Colonic mucosa (tissue), 4 donors: Measurements from ENCODE around the gene RICTOR. TPM values are rescaled to one million over a fixed set of nuclear protein-coding genes. Genes with fewer than 3 reads are reported as not detected.

Experiments used
- DNase-seq: peaks from one replicate; pipeline ENCODE4 v3.0.0-alpha.2; 2020
- H3K27ac ChIP-seq: fragments of 200-600 bp; one replicate; pipeline ENCODE4 v1.8.0; 2021
- H3K27me3 ChIP-seq: fragments of 200-600 bp; one replicate; pipeline ENCODE4 v1.8.0; 2021
- H3K36me3 ChIP-seq: fragments of 200-600 bp; one replicate; pipeline ENCODE4 v1.8.0; 2021
- H3K4me1 ChIP-seq: fragments of 200-600 bp; one replicate; pipeline ENCODE4 v1.8.0; 2021; ENCODE audit warnings: mild to moderate bottlenecking
- H3K4me3 ChIP-seq: fragments of 200-600 bp; one replicate; pipeline ENCODE4 v1.8.0; 2021
- H3K9ac ChIP-seq, 2 donors: one replicate each; pipeline ENCODE4 v1.7.0; 2013; ENCODE audit warnings: control low read depth in 2 of 2, low read depth in 2 of 2, low read length in 2 of 2
- H3K9me3 ChIP-seq: fragments of 200-600 bp; one replicate; pipeline ENCODE4 v1.8.0; 2021
- intact Hi-C: fragments of 100-400 bp; cut with DNase I; formaldehyde crosslinking; loops from one replicate; pipeline ENCODE4 v1.14.1; 2022
- total RNA-seq, 2 donors: library from RNA; stranded (reverse); fragmentation: NEBNext Ultra II Directional in 1 of 2; extraction: Animal tissue kit (Norgen Biotek cat#: 25700) in 1 of 2; gene quantifications; one replicate each; pipeline ENCODE4 v1.2.1, GENCODE V29; 2021
- TF ChIP-seq, protein P1 (sequence below): fragments of 200-600 bp; IDR thresholded peaks from one replicate; pipeline ENCODE4 v1.8.0; 2022; ENCODE audit warnings: antibody characterized with exemption, mild to moderate bottlenecking
- donor health status: healthy.
- donor health status: DM: no; HTN: no; CAD: no.
- donor health status: DM: no; HTN: no; CAD: no.

The RICTOR gene
- total RNA-seq, 2 donors from 2014 or later, result 15.1 to 32.9 TPM

DNA sequence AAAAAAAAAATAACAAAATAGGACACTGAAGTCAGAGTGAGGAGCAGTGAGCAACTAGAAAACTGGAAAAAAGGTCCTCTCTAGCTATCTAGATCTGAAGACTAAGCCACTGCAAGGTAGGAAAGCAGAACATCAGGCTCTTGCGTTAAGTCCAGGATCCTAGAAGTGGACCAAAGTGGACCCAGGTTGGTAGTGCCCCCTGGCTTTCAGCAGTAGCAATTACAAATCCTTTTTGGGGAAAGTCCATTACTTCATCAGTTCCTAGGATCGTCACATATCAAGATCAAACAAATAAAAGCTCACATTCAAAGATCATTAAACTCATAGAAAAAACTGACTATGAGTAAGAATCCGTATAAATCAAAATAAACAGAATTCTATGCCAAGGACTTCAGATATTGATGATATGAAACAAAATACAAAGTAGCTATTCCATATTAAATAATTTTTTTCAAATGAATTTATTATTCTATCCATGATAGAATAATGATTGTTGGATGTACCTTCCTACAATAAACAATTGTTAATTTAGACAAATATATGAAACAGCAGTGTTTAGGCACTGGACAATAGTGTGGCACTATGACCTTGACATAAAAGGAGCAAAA is 6.5 kb upstream of the RICTOR start:
- peak; percentile 41 for DNase-seq
- Histone ChIP-seq H3K9me3 (no peaks in the 10 kb centered on the region), H3K4me1 (no peaks in the 10 kb centered on the region), H3K4me3 (no peak overlapping the region), H3K36me3 (no peaks in the 10 kb centered on the region), H3K9ac (no peak overlapping the region), H3K27ac (no peak overlapping the region), H3K27me3 (no peaks in the 10 kb centered on the region)
- TF ChIP-seq, protein P1, sequence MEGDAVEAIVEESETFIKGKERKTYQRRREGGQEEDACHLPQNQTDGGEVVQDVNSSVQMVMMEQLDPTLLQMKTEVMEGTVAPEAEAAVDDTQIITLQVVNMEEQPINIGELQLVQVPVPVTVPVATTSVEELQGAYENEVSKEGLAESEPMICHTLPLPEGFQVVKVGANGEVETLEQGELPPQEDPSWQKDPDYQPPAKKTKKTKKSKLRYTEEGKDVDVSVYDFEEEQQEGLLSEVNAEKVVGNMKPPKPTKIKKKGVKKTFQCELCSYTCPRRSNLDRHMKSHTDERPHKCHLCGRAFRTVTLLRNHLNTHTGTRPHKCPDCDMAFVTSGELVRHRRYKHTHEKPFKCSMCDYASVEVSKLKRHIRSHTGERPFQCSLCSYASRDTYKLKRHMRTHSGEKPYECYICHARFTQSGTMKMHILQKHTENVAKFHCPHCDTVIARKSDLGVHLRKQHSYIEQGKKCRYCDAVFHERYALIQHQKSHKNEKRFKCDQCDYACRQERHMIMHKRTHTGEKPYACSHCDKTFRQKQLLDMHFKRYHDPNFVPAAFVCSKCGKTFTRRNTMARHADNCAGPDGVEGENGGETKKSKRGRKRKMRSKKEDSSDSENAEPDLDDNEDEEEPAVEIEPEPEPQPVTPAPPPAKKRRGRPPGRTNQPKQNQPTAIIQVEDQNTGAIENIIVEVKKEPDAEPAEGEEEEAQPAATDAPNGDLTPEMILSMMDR, result peak; percentile 54
- intact Hi-C loops, result loop anchor here (5.0 kb wide), 1 partner anchor 83 kb away; no protein-coding TSS in a partner anchor

DNA sequence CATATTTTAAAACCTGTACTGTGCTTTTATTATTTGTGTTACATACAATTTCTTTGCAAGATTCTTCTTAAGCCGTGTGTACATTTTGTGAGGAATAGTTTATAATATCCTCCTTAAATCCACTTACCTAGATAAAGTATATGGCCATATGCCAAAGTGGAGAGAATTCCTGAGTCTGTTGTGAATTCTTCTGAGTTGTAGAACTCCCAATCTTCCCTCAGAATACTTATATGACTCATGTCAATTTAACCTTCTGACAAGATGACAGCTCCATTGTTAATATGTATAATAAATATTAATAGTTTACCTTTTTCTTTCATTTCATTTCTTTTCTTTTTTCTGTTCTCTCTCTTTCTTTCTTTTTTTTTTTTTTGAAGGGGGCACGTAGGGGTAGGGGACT is 6.0 kb upstream of the RICTOR start:
- Histone ChIP-seq H3K4me3 (no peak overlapping the region), H3K27me3 (no peaks in the 10 kb centered on the region), H3K9ac (no peak overlapping the region), H3K9me3 (no peaks in the 10 kb centered on the region), H3K4me1 (no peaks in the 10 kb centered on the region), H3K36me3 (no peaks in the 10 kb centered on the region), H3K27ac (no peak overlapping the region)
- no peak for DNase-seq
- TF ChIP-seq, protein P1, result no peak
- intact Hi-C loops, result loop anchor here (5.0 kb wide), 1 partner anchor 83 kb away; no protein-coding TSS in a partner anchor

DNA sequence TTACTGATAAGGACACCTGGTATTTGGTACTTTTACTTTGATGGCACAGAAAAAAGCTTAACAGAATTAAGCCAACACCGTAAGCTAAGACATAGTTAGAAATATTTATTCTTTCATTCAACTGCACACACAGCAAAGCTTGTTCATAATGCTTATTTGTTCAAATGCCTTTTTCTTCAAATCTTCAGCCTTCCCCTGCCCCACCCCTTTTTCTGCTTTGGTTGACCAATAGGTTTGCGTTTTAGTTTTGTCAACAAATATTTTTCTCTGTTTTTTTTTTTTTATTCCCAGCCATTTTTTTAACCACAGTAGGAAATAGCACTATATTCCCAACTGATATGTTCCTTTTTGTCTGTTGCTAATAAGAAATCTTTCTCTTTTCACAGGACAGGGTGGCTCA is 4.9 kb upstream of the RICTOR start:
- no peak overlapping the region for H3K4me3 ChIP-seq
- no peak for DNase-seq
- H3K36me3 ChIP-seq, result no peaks in the 10 kb centered on the region
- H3K9me3 ChIP-seq, result no peaks in the 10 kb centered on the region
- no peaks in the 10 kb centered on the region for H3K27me3 ChIP-seq
- H3K27ac ChIP-seq, result no peak overlapping the region
- TF ChIP-seq, protein P1, result no peak
- intact Hi-C loops, result no loop called here
- H3K9ac ChIP-seq, result no peak overlapping the region
- no peaks in the 10 kb centered on the region for H3K4me1 ChIP-seq

DNA sequence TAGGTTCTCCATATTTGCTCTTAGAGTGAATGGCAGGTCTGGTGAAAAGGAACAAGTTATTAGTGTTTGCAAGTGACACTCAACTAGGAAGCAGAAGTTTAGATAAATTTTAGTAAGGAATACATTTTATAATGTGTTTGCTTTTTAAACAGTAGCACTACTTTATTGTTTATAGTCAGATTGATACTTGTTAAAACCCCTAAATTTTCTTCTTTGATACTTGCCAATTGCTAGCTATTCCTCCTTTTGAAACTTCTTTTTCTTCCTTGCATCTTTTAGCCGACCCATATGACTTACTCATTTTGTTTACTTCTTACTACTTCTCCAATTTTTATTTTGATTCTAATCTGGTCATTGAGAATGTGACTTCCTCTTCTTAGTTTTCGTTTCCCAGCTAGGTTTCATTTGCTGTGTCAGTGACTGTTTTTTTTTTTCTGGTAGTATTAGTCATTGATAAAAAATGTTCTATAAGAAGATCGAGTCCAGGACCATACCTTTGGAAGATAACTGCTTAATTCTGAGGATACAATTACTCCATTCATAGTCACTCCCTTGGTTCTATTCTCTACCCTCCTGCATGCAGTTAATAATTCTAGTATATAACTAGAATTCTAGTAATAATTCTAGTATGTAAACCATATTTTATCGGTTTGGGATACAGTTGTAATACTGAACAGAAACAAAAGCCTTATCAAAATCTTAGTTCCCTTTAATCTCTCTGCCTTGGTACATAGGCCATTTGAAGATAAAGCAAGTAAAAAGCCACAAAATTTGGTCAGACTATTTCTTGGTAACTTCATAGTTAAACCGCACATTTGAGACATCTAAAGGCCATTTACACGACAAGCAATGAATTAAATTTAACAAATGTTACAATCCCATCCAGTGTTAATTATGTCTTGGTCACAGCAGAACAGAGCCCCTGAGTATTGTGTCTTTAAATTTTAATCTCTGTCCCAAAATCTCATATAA is 2.8 kb upstream of the RICTOR start:
- Histone ChIP-seq H3K9ac (no peak overlapping the region), H3K9me3 (no peaks in the 10 kb centered on the region), H3K4me1 (no peaks in the 10 kb centered on the region), H3K27ac (peak overlapping the region; percentile 6), H3K4me3 (no peak overlapping the region), H3K36me3 (no peaks in the 10 kb centered on the region), H3K27me3 (no peaks in the 10 kb centered on the region)
- intact Hi-C loops, result no loop called here
- no peak for DNase-seq
- TF ChIP-seq, protein P1, result no peak

DNA sequence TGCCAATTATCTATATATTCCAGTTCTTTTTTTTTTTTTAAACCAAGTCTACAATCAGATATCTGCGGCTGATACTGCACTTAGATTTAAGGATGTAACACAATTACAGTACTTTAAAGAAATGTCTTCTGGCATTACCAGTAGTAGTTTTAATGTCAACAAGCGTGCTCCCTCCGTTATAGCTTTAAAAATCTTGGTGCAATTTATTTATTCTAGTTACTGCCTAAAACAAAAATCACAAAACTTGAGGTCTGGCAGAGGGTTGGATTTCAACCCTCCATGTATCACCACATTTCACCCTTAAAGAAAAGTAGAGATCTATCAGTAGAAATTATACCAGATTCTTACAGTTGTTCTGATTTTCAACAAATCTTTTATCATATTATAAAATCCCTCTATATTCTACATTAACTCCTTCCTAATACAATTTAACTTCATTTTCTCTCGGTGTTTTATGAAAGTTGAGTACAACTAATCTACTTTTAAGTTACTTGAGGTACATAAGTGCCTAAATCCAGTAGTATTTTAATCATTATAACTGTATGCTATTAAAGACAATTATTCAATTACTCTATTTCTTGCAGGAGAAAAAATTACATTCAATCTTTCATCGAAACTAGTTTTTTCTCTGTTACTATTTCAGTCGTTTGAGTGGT is 2.0 kb upstream of the RICTOR start:
- H3K27ac ChIP-seq, result peak overlapping the region; percentile 6

More for the DNA sequence above, 2.0 kb upstream of the RICTOR start:
- H3K9me3 ChIP-seq, result no peaks in the 10 kb centered on the region
- H3K4me3 ChIP-seq, result no peak overlapping the region
- no peaks in the 10 kb centered on the region for H3K36me3 ChIP-seq
- no peaks in the 10 kb centered on the region for H3K4me1 ChIP-seq
- intact Hi-C loops, result no loop called here
- no peak for DNase-seq
- no peaks in the 10 kb centered on the region for H3K27me3 ChIP-seq
- TF ChIP-seq, protein P1, result no peak
- no peak overlapping the region for H3K9ac ChIP-seq
